SK-N-SH treated with all-trans-retinoic acid at 6 μM for 48 hours (cell line): ENCODE measurements around the gene CDKL2.

Experiments used
- ZNF565 ChIP-seq: fragments of 450-650 bp; formaldehyde crosslinking; conservative IDR thresholded peaks from 2 replicates; pipeline ENCODE4 v1.5.0; 2020; ENCODE audit warnings: low read depth, mild to moderate bottlenecking, moderate library complexity
- TF ChIP-seq, protein P1 (sequence below): fragments of 250-450 bp; sonication (Bioruptor Pico); IDR thresholded peaks from 2 replicates; pipeline ENCODE4 v1.8.0; 2020; ENCODE audit warnings: mild to moderate bottlenecking, moderate library complexity, borderline replicate concordance

- TF ChIP-seq, protein P1, sequence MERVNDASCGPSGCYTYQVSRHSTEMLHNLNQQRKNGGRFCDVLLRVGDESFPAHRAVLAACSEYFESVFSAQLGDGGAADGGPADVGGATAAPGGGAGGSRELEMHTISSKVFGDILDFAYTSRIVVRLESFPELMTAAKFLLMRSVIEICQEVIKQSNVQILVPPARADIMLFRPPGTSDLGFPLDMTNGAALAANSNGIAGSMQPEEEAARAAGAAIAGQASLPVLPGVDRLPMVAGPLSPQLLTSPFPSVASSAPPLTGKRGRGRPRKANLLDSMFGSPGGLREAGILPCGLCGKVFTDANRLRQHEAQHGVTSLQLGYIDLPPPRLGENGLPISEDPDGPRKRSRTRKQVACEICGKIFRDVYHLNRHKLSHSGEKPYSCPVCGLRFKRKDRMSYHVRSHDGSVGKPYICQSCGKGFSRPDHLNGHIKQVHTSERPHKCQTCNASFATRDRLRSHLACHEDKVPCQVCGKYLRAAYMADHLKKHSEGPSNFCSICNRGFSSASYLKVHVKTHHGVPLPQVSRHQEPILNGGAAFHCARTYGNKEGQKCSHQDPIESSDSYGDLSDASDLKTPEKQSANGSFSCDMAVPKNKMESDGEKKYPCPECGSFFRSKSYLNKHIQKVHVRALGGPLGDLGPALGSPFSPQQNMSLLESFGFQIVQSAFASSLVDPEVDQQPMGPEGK (CRISPR knock-in tag): no peak
- no peak for TF ChIP-seq ZNF565 (CRISPR knock-in tag)
Measured at GRCh38 chr4:75545526-75545925, 84.8 kb downstream of the CDKL2 start.
